GM18502 (cell line): Measurements from ENCODE around the gene IGSF3.
A peak's percentile ranks its signal among the peaks of the same experiment; 100 is the strongest.

Experiments used
- ATAC-seq: cut with Tn5 transposase; IDR thresholded peaks from one replicate; pipeline ENCODE4 v1.9.1; 2021; ENCODE audit warnings: mild to moderate bottlenecking; ENCODE audit not compliant: unreplicated experiment, poor library complexity

IGSF3 gene

GRCh38 chr1:116587501-116588227, 79.9 kb downstream of the IGSF3 start:
- ATAC-seq = no peak

DNA sequence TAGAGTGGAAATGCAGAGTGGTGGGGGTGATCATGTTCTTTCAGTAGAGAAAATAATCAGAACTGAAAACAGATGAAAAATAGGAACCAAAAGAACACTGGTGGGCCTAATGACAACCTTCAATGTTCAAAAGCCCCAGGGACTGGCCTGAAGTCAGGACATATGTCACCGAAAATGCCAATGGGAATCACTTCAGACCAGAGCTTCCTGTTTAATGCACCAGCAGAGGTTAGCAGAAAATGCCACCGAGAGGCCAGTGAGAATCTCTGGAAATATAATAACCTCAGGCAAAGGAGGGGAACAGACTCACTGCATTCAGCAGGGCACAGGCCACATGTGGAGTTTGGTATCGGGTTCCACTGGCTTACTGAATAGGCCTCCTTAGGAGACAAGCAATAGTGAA, 80.8 kb downstream of the IGSF3 start:
- ATAC-seq = peak; percentile 63

GRCh38 chr1:116585886-116586285, 81.6 kb downstream of the IGSF3 start:
- no peak for ATAC-seq

GRCh38 chr1:116581323-116581885, 86.1 kb downstream of the IGSF3 start:
- no peak for ATAC-seq

- ATAC-seq = no peak
These were observed 86.8 kb downstream of the IGSF3 start for GRCh38 chr1:116580446-116581322.

DNA sequence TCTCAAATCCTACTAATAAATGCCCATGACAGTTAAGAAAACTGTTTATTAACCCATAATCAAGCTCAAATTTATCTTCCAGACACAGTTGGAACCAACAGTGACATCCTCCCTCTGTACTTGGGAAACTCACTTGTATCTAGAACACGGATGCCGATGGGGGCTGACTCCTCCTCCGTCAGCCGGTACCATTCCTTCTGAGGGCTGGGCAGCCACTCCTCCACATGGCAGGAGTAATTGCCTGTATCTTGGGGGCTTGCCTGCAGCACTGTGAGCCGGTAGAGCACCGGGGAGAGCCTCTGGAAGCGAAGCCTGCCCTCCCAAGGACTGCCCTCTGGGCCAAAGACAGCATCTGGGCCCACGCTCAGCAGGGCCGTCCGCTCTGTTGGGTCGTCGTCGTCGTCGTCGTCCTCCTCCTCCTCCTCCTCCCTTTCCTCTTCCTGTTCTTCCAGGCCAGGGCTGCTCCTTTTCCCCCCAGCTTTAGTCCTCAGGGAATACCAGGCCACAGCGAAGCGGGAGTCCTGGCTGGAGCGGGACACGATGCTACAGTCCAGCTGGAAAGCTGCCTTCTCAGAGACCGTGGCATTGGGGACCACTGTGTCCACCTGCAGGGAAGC, 88.2 kb downstream of the IGSF3 start:
- no peak for ATAC-seq

- ATAC-seq = no peak
These were observed 89.0 kb downstream of the IGSF3 start for GRCh38 chr1:116578581-116578980.

- no peak for ATAC-seq
These were observed 89.7 kb downstream of the IGSF3 start for GRCh38 chr1:116577759-116578314.

GRCh38 chr1:116574581-116575291, 92.8 kb downstream of the IGSF3 start:
- no peak for ATAC-seq

DNA sequence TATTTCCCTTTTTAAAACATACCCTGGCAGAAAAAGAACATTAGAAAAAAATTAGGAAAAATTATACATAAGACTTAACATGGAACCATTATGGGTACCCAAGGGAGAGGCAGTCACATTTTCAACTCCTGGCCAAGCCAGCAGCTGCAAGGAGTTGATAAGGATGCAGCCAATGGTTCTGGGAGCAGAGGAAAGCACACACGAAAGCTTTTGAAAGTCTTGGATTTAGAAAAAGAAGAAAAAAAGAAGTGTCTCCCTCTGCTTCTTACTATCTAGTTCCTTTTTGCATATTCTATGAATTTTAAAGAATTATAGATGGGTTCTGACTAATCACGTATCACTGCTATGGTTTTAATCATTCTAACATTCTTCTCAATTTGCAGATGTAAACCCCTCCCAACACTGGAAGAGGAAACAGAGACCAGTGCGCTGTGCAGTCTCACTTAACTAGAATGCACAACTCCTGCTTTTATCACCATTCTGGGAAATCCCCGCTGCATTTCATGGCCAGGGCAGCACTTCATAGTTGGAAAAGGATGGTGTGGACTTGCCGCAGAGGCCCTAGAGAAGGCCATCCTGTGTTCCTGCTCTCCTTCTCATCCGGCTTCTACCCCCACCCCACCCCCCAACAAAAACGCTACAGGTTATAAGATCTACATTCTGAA, 94.0 kb downstream of the IGSF3 start:
- no peak for ATAC-seq

GRCh38 chr1:116572771-116573430, 94.6 kb downstream of the IGSF3 start:
- ATAC-seq = no peak

DNA sequence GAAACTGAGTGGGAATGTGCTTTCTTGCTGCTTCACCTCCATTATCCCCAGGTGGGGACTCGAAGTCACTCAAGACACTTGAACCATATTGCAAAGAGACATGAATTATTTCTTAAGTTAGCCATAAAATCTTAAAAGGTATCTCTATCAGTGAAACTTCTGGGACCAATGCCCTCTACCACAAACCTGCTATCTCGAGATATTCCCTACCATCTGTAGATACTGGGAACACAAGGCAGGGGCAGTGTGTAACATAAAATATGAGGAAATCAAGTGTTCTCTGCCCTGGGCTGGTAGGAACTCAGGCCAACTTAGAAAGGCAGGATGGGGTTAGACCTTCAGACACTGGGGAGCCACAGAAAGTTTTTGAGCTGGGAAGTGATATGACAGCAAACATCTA, 95.4 kb downstream of the IGSF3 start:
- ATAC-seq = no peak

DNA sequence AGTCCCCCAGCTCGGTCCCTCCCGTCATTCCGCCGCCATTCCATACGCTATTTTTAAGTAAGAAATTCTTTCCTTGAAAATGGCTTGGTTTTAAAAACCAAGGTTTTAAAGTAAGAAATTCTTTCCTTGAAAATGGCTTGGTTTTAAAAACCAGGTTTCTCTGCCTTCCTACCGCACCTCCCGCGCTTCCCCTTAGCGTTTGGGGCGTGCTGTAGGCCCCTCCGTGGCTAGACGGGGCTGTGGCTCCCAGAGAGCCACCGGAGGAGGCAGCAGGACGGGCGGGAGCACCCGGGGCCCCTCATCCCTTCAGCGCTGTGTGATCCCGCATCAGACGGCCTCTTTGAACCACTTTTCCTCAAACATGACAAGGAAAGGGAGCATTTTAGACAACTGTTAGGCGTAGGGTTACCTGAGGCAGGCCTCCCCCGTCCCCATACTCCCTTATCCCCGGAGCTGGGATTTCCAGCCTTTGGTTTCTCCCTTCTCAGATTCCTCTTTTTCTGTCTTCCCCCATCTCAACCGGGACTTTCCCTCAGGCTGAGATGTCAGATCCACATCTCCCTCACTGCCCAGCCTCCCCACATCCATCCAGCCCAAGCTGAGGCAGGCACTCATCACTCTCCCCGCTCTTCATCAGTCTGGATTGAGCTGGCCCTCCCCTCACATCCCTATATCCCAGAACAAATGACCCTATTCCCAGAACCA, 96.2 kb downstream of the IGSF3 start:
- no peak for ATAC-seq

DNA sequence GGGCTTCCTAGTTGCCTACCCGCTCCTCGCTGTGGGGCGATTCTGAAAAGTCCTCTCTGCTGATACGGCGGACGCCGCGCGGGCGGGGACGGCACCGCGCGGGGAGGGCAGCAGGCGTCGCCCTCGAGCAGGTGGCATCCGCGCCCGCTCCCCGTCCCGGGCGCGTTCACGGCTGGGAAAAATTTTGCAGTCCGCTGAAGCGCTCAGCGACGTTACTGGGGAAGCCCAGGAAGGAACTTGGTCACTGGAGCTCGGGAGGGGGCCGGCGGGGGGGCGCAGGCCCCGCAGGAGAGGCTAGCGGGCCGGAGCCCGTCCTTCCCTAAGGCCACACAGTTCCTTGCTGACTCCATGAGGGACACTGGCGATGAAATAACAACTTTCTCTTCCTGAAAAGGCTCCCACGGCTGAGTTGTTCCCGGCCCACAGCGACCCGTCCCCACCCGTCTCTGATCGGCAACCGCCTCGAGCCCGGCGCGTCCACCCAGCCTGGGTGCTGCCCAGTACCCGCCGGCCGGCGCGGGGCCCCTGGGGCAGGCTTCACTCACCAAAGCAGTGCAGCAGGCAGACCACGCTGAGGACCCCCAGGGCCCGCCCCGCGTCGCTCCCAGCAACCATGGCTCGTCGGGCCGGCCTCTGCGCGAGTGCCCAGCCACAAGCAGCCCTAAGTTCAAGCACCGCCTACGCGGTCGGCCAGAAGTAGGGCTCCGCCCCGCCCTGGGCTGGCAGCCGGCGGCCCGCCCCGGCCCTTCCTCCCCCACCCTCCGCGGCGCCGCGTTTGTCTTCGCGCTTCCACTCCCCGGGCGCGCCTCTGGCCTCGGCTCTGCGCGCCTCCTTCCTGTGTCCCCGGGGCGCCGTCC, 96.9 kb downstream of the IGSF3 start, which contains the start of gene CD58:
TSS of gene CD58 (minus strand) at position 669 of the 857 bp plus-strand sequence. CDS start at position 615, 54 bp downstream.
- peak; percentile 73 for ATAC-seq

DNA sequence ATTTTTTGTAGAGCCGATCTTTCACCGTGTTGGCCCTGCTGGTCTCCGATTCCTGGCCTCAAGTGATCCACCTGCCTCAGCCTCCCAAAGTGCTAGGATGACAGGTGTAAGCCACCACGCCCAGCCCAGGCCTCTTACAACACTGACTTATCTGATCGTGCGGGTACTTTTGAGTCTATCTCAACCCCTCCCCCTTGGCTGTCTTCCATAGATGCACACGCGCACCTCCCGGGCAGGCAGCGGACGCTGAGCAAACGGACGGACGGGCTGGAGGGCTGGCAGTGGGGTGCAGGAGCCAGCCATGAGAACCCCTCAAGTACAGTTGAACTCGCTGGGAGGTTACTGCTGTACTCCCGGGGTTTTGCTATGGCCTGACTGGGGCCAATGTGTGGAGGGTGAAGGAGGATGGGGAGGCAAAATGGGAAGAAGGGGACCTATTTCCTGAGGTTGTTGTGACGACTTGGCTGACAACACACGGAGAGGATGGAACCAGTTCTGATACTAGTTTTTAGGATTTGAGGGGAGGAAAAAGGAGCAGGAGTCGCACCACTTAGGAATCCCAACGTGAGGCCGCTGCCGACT, 97.7 kb downstream of the IGSF3 start:
- ATAC-seq = peak; percentile 29

- no peak for ATAC-seq
These were observed 98.2 kb downstream of the IGSF3 start for GRCh38 chr1:116569381-116569670.
